HG03521 (cell line): ENCODE measurements around the gene SLC35A5.
"Not testable (repeated sequence)": the region's sequence is repeated elsewhere in the genome, so short reads cannot be mapped to it uniquely, and the experiment has no call there.

Experiments used
- ATAC-seq: cut with Tn5 transposase; IDR thresholded peaks from one replicate; pipeline ENCODE4 v1.9.1; 2021; ENCODE audit warnings: mild to moderate bottlenecking, moderate library complexity; ENCODE audit not compliant: unreplicated experiment

The SLC35A5 gene

GRCh38 chr3:112561734-112562529, at the start of gene SLC35A5, which contains the start of gene ATG3:
SLC35A5 (plus strand) TSS chr3:112562045; CDS start chr3:112563404, 1,359 bp downstream.
ATG3 (minus strand) TSS chr3:112561962; CDS start chr3:112561528, 434 bp downstream.
- ATAC-seq = peak; percentile 83

- no peak for ATAC-seq
These were observed 49.5 kb upstream of the SLC35A5 start for GRCh38 chr3:112512320-112512719.

GRCh38 chr3:112514527-112515128, 47.2 kb upstream of the SLC35A5 start:
- ATAC-seq = peak; percentile 100

GRCh38 chr3:112518970-112519369, 42.9 kb upstream of the SLC35A5 start:
- not testable (repeated sequence) for ATAC-seq

GRCh38 chr3:112519424-112520001, 42.3 kb upstream of the SLC35A5 start:
- ATAC-seq = peak; percentile 47

- not testable (repeated sequence) for ATAC-seq
These were observed 37.7 kb upstream of the SLC35A5 start for GRCh38 chr3:112524127-112524526.

- ATAC-seq = no peak
These were observed 31.3 kb upstream of the SLC35A5 start for GRCh38 chr3:112530573-112530972.

GRCh38 chr3:112531358-112531781, 30.5 kb upstream of the SLC35A5 start:
- ATAC-seq = no peak

GRCh38 chr3:112539825-112540650, 21.8 kb upstream of the SLC35A5 start:
- peak; percentile 89 for ATAC-seq

- ATAC-seq = no peak
These were observed 15.6 kb upstream of the SLC35A5 start for GRCh38 chr3:112546216-112546759.

GRCh38 chr3:112550859-112551258, 11.0 kb upstream of the SLC35A5 start:
- no peak for ATAC-seq

- no peak for ATAC-seq
These were observed 6.2 kb upstream of the SLC35A5 start for GRCh38 chr3:112555535-112556170.

- no peak for ATAC-seq
These were observed 3.9 kb upstream of the SLC35A5 start for GRCh38 chr3:112557976-112558375.

GRCh38 chr3:112560307-112560706, 1.5 kb upstream of the SLC35A5 start:
- ATAC-seq = no peak

- peak; percentile 19 for ATAC-seq
These were observed 943 bp upstream of the SLC35A5 start for GRCh38 chr3:112560721-112561483.

- ATAC-seq = peak; percentile 38
These were observed 436 bp upstream of the SLC35A5 start for GRCh38 chr3:112561484-112561733.

- ATAC-seq = not testable (repeated sequence)
These were observed 2.5 kb downstream of the SLC35A5 start for GRCh38 chr3:112564247-112564939.

- no peak for ATAC-seq
These were observed 3.1 kb downstream of the SLC35A5 start for GRCh38 chr3:112564940-112565305.

GRCh38 chr3:112568642-112569041, 6.8 kb downstream of the SLC35A5 start:
- no peak for ATAC-seq
